Stomach (tissue), 4 donors: ENCODE measurements around the gene HAGHL.

Experiments
- CTCF ChIP-seq, 7 experiments: fragments of 450-650 bp in 4 of 7; fragments of 200-600 bp in 3 of 7; sonication (generic) in 3 of 7; IDR thresholded peaks; one replicate each; pipeline ENCODE4 v1.5.1; 2016 to 2019; ENCODE audit warnings: antibody characterized with exemption in 7 of 7, control low read depth in 2 of 7, mild to moderate bottlenecking in 1 of 7
- EP300 ChIP-seq: sonication (generic); formaldehyde crosslinking; IDR thresholded peaks from one replicate; pipeline ENCODE4 v1.6.1; 2017; ENCODE audit warnings: antibody characterized with exemption
- POLR2A ChIP-seq, 4 donors: fragments of 450-650 bp; IDR thresholded peaks; one replicate each; pipeline ENCODE4 v1.6.1; 2016; ENCODE audit warnings: antibody characterized with exemption in 4 of 4, control low read depth in 2 of 4, mild to moderate bottlenecking in 1 of 4, moderate library complexity in 1 of 4
- POLR2AphosphoS5 ChIP-seq, 3 donors: sonication (generic); formaldehyde crosslinking; IDR thresholded peaks; one replicate each; pipeline ENCODE4 v1.6.1; 2016; ENCODE audit warnings: antibody characterized with exemption in 3 of 3

- TF ChIP-seq POLR2A (IDR thresholded peaks at IDR 0.05) (no peak), CTCF (IDR thresholded peaks at IDR 0.05) (no peak), POLR2AphosphoS5 (IDR thresholded peaks at IDR 0.05) (no peak), EP300 (no peak)
These were observed 4.0 kb downstream of the HAGHL start for GRCh38 chr16:730666-731509.
